K562 (cell line): ENCODE data around the gene SEBOX. TPM values are rescaled to one million over a fixed set of nuclear protein-coding genes. Genes with fewer than 3 reads are reported as not detected.

Experiments
- CBFA2T2 ChIP-seq: fragments of 450-650 bp; conservative IDR thresholded peaks from 2 replicates; pipeline ENCODE4 v1.6.1; 2017; ENCODE audit warnings: mild to moderate bottlenecking
- CBX2 ChIP-seq: fragments of 200-600 bp; sonication (generic); IDR thresholded peaks from one replicate; pipeline ENCODE4 v1.6.1; 2012; ENCODE audit warnings: mild to moderate bottlenecking, low read length, inconsistent platforms; ENCODE audit not compliant: insufficient read depth, poor library complexity, severe bottlenecking
- FOXK2 ChIP-seq, 2 experiments: fragments of 450-650 bp; IDR thresholded peaks in 1 of 2; conservative IDR thresholded peaks in 1 of 2; 2 replicates each; pipeline ENCODE4 v1.6.1; 2016; ENCODE audit warnings: low read depth in 2 of 2, mild to moderate bottlenecking in 1 of 2
- HMGN3 ChIP-seq: IDR thresholded peaks from 2 replicates; pipeline ENCODE4 v1.6.1; 2011; ENCODE audit warnings: borderline replicate concordance, low read depth, mild to moderate bottlenecking, mixed read lengths, low read length; ENCODE audit not compliant: insufficient read length; ENCODE audit errors: extremely low read depth
- HNRNPH1 ChIP-seq: fragments of 200-400 bp; formaldehyde crosslinking; optimal IDR thresholded peaks from 2 replicates; pipeline ENCODE3; 2017; ENCODE audit warnings: low read depth, mild to moderate bottlenecking, low read length, moderate library complexity
- KDM1A ChIP-seq, 2 experiments: fragments of 450-650 bp; IDR thresholded peaks; 2 replicates each; pipeline ENCODE4 v1.6.1; 2016; ENCODE audit warnings: mild to moderate bottlenecking in 2 of 2
- SRSF1 ChIP-seq: fragments of 200-400 bp; formaldehyde crosslinking; IDR thresholded peaks from 2 replicates; pipeline ENCODE4 v1.6.1; 2017; ENCODE audit warnings: mild to moderate bottlenecking, low read depth, low read length, moderate library complexity
- TEAD2 ChIP-seq: fragments of 450-650 bp; IDR thresholded peaks from 2 replicates; pipeline ENCODE4 v1.6.1; 2016; ENCODE audit warnings: missing genetic modification characterization, control low read depth, missing compliant biosample characterization
- ZFPM2 ChIP-seq: fragments of 250-450 bp; sonication (Bioruptor Pico); IDR thresholded peaks from 2 replicates; pipeline ENCODE4 v1.5.1; 2022; ENCODE audit warnings: mild to moderate bottlenecking
- ZNF586 ChIP-seq: fragments of 450-650 bp; formaldehyde crosslinking; conservative IDR thresholded peaks from 2 replicates; pipeline ENCODE4 v1.4.0; 2020; ENCODE audit warnings: mild to moderate bottlenecking, moderate library complexity
- ZNF764 ChIP-seq: fragments of 250-450 bp; sonication (Bioruptor Pico); IDR thresholded peaks from 2 replicates; pipeline ENCODE4 v1.4.0; 2020; ENCODE audit warnings: low read depth, mild to moderate bottlenecking, moderate library complexity
- polyA plus RNA-seq, 8 experiments: library from polyadenylated mRNA; depleted of rRNA in 4 of 8; stranded (reverse) in 5 of 8; unstranded in 3 of 8; fragments of >200 nt; fragmentation: Nextera tagmentation in 2 of 8; fragmentation: Illumina TruSeq in 1 of 8; extraction: Ambion mirVana in 2 of 8; extraction: Trizol in 1 of 8; gene quantifications; 2 replicates each; pipeline versions ENCODE4 v1.2.1 to v1.2.3, GENCODE V29; 2011 to 2014; ENCODE audit warnings: inconsistent platforms in 1 of 8, missing spikeins in 1 of 8
- total RNA-seq, 7 experiments: library from RNA; depleted of rRNA in 6 of 7; stranded (reverse); fragments of >200 nt in 6 of 7; fragmentation: Illumina TruSeq in 2 of 7; extraction: Trizol in 2 of 7; gene quantifications; 2 replicates each; pipeline versions ENCODE4 v1.2.1 to v1.2.3, GENCODE V29; 2011 to 2021; ENCODE audit warnings: low replicate concordance in 1 of 7
- TF ChIP-seq, protein P1 (sequence below), 2 experiments: fragments of 450-650 bp; formaldehyde crosslinking in 1 of 2; IDR thresholded peaks; 2 replicates each; pipeline versions ENCODE4 v1.4.0 to v1.6.1; 2014 to 2020; ENCODE audit warnings: mild to moderate bottlenecking in 2 of 2, borderline replicate concordance in 1 of 2, low read depth in 1 of 2
- TF ChIP-seq, protein P2 (sequence below): fragments of 250-450 bp; sonication (Bioruptor Pico); IDR thresholded peaks from 2 replicates; pipeline ENCODE4 v1.4.0; 2020; ENCODE audit warnings: borderline replicate concordance
- TF ChIP-seq, protein P3 (sequence below): fragments of 450-650 bp; IDR thresholded peaks from 2 replicates; pipeline ENCODE4 v1.7.1; 2018; ENCODE audit warnings: mild to moderate bottlenecking, low read depth; ENCODE audit not compliant: partially characterized antibody

Gene SEBOX
- total and polyA plus RNA-seq, 9 of the 15 experiments (the other 6 are each of a cell fraction or from before 2014, with no cell fraction given): not detected

DNA sequence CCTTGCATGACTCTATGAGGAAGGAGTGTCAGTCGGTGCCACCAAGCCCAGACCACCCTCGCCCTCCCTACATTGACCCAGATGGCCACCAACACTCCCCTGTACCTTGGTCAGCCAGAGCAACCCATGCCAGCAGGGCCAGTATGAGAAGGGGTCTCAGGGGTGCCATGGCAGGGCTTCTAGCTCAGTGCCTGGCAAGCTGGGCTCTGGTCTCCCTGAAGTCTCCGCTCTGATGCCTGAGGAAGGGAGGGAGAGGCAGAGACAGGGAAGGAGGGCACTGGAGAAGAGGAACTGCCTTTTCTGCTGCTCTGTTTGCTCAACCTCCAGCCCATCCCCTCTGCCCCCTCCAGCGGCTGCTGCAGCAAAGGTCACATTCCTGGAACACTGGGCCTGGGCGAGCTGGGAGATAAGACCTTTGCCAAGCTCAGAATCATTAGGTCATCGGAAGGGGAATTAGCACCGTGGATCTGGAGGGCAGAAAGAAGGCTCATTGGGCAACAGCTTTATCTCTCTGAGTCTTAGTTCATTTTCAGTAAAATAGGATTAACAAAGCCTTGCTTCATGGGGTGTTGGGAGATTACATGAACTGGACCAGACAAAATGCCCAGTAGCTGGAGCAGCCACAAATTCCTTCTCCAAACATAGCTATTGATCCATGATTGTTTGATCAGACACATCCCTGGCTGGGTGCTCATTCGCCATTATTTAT, 5.2 kb upstream of the SEBOX start, which contains the start of gene VTN (continued):
- TF ChIP-seq, protein P1, sequence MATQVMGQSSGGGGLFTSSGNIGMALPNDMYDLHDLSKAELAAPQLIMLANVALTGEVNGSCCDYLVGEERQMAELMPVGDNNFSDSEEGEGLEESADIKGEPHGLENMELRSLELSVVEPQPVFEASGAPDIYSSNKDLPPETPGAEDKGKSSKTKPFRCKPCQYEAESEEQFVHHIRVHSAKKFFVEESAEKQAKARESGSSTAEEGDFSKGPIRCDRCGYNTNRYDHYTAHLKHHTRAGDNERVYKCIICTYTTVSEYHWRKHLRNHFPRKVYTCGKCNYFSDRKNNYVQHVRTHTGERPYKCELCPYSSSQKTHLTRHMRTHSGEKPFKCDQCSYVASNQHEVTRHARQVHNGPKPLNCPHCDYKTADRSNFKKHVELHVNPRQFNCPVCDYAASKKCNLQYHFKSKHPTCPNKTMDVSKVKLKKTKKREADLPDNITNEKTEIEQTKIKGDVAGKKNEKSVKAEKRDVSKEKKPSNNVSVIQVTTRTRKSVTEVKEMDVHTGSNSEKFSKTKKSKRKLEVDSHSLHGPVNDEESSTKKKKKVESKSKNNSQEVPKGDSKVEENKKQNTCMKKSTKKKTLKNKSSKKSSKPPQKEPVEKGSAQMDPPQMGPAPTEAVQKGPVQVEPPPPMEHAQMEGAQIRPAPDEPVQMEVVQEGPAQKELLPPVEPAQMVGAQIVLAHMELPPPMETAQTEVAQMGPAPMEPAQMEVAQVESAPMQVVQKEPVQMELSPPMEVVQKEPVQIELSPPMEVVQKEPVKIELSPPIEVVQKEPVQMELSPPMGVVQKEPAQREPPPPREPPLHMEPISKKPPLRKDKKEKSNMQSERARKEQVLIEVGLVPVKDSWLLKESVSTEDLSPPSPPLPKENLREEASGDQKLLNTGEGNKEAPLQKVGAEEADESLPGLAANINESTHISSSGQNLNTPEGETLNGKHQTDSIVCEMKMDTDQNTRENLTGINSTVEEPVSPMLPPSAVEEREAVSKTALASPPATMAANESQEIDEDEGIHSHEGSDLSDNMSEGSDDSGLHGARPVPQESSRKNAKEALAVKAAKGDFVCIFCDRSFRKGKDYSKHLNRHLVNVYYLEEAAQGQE (IDR thresholded peaks at IDR 0.05; ENCODE audit: borderline replicate concordance): no peak
- TF ChIP-seq, protein P1 (CRISPR knock-in tag; IDR thresholded peaks at IDR 0.05; ENCODE audit: low read depth): no peak
- no peak for TF ChIP-seq ZNF586 (CRISPR knock-in tag)
- TF ChIP-seq HNRNPH1: no peak
- no peak for TF ChIP-seq CBX2
- TF ChIP-seq, protein P2, sequence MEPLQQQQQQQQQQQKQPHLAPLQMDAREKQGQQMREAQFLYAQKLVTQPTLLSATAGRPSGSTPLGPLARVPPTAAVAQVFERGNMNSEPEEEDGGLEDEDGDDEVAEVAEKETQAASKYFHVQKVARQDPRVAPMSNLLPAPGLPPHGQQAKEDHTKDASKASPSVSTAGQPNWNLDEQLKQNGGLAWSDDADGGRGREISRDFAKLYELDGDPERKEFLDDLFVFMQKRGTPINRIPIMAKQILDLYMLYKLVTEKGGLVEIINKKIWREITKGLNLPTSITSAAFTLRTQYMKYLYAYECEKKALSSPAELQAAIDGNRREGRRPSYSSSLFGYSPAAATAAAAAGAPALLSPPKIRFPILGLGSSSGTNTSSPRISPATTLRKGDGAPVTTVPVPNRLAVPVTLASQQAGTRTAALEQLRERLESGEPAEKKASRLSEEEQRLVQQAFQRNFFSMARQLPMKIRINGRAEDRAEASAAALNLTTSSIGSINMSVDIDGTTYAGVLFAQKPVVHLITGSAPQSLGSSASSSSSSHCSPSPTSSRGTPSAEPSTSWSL (CRISPR knock-in tag): no peak
- no peak for TF ChIP-seq FOXK2 (conservative IDR thresholded peaks at IDR 0.05 in 1 of 2, IDR thresholded peaks at IDR 0.05 in 1 of 2; ENCODE audit: low read depth in 2 of 2)
- no peak for TF ChIP-seq CBFA2T2
- TF ChIP-seq SRSF1: no peak
- TF ChIP-seq ZFPM2 (CRISPR knock-in tag): no peak
- no peak for TF ChIP-seq HMGN3
- TF ChIP-seq ZNF764 (CRISPR knock-in tag): no peak
- TF ChIP-seq, protein P3, sequence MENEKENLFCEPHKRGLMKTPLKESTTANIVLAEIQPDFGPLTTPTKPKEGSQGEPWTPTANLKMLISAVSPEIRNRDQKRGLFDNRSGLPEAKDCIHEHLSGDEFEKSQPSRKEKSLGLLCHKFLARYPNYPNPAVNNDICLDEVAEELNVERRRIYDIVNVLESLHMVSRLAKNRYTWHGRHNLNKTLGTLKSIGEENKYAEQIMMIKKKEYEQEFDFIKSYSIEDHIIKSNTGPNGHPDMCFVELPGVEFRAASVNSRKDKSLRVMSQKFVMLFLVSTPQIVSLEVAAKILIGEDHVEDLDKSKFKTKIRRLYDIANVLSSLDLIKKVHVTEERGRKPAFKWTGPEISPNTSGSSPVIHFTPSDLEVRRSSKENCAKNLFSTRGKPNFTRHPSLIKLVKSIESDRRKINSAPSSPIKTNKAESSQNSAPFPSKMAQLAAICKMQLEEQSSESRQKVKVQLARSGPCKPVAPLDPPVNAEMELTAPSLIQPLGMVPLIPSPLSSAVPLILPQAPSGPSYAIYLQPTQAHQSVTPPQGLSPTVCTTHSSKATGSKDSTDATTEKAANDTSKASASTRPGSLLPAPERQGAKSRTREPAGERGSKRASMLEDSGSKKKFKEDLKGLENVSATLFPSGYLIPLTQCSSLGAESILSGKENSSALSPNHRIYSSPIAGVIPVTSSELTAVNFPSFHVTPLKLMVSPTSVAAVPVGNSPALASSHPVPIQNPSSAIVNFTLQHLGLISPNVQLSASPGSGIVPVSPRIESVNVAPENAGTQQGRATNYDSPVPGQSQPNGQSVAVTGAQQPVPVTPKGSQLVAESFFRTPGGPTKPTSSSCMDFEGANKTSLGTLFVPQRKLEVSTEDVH: no peak
- 0 out of 4 replicates have a peak, but pooled peaks of 1 of the 2 experiments have one; percentile 29 for TF ChIP-seq KDM1A (IDR thresholded peaks at IDR 0.05)
- TF ChIP-seq TEAD2: peak; percentile 70; the same call in 1 of the 2 replicates
